Central memory CD8-positive, alpha-beta T cell (primary cell): Measurements from ENCODE around the gene ZNF423.

Experiments
- ATAC-seq: fragments of 150-1000 bp; cut with Tn5 transposase; replicated peaks from 2 replicates; pipeline ENCODE4 v1.10.0; 2022; ENCODE audit warnings: mild to moderate bottlenecking, moderate FRiP score, moderate number of reproducible peaks; ENCODE audit not compliant: poor library complexity, severe bottlenecking; ENCODE audit errors: extremely low read depth
- DNase-seq, 2 donors: peaks; one replicate each; pipeline ENCODE4 v3.0.0; 2021; ENCODE audit warnings: low spot score in 2 of 2
- H3K27ac Mint-ChIP-seq: one replicate; pipeline ENCODE4 v1.8.0; 2022; ENCODE audit warnings: low read depth, mild to moderate bottlenecking, moderate library complexity, mixed read lengths
- H3K27me3 Mint-ChIP-seq: one replicate; pipeline ENCODE4 v1.8.0; 2022; ENCODE audit warnings: mixed read lengths
- H3K36me3 Mint-ChIP-seq: one replicate; pipeline ENCODE4 v1.8.0; 2022; ENCODE audit warnings: mild to moderate bottlenecking, moderate library complexity, mixed read lengths; ENCODE audit not compliant: insufficient read depth
- H3K4me1 Mint-ChIP-seq: one replicate; pipeline ENCODE4 v1.8.0; 2022; ENCODE audit warnings: mixed read lengths
- H3K4me3 Mint-ChIP-seq: one replicate; pipeline ENCODE4 v1.8.0; 2022; ENCODE audit warnings: mild to moderate bottlenecking, moderate library complexity, mixed read lengths
- H3K9me3 Mint-ChIP-seq: one replicate; pipeline ENCODE4 v1.8.0; 2022; ENCODE audit warnings: mixed read lengths

Gene ZNF423

GRCh38 chr16:49643429-49644144, 212.3 kb downstream of the ZNF423 start:
- DNase-seq (no peak), ATAC-seq (no peak)
- Mint-ChIP-seq H3K4me1 (no peaks in the 10 kb centered on the region), H3K9me3 (peaks cover 11% of the 10 kb centered on the region), H3K36me3 (no peaks in the 10 kb centered on the region), H3K27ac (no peak overlapping the region), H3K27me3 (peaks cover 19% of the 10 kb centered on the region), H3K4me3 (no peak overlapping the region)

DNA sequence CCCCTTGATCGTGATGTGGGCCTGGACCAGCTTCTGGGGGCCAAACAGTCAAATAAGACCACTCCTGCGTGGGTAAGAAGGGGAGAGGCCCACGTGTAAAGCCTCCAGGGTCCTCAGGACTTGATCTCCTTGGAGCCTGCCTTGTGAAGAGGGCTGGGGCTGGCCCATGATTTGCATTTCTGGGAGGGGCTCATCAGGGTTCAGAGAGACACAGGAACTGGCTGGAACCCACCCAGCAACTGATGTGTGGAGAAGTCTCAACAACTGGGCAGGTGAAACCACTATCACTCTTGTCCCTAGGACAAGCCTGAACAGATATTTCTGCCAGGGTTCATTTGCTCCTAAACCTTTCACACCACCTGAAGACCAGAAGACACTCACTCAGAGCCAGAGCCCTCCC, 214.7 kb downstream of the ZNF423 start:
- peaks cover 19% of the 10 kb centered on the region for H3K27me3 Mint-ChIP-seq
- H3K9me3 Mint-ChIP-seq, result no peaks in the 10 kb centered on the region
- ATAC-seq (no peak), DNase-seq (no peak)
- no peaks in the 10 kb centered on the region for H3K36me3 Mint-ChIP-seq
- H3K27ac Mint-ChIP-seq, result no peak overlapping the region
- H3K4me3 Mint-ChIP-seq, result no peak overlapping the region
- no peaks in the 10 kb centered on the region for H3K4me1 Mint-ChIP-seq

- ATAC-seq (no peak), DNase-seq (no peak)
- Mint-ChIP-seq H3K27me3 (peaks cover 19% of the 10 kb centered on the region), H3K4me3 (no peak overlapping the region), H3K9me3 (no peaks in the 10 kb centered on the region), H3K27ac (no peak overlapping the region), H3K4me1 (no peaks in the 10 kb centered on the region), H3K36me3 (no peaks in the 10 kb centered on the region)
Measured at GRCh38 chr16:49640581-49640980, 215.3 kb downstream of the ZNF423 start.

GRCh38 chr16:49639739-49640431, 216.0 kb downstream of the ZNF423 start:
- Mint-ChIP-seq H3K36me3 (no peaks in the 10 kb centered on the region), H3K27ac (no peak overlapping the region), H3K9me3 (no peaks in the 10 kb centered on the region), H3K4me1 (no peaks in the 10 kb centered on the region), H3K27me3 (peaks cover 19% of the 10 kb centered on the region), H3K4me3 (no peak overlapping the region)
- no peak for DNase-seq
- ATAC-seq, result no peak

DNA sequence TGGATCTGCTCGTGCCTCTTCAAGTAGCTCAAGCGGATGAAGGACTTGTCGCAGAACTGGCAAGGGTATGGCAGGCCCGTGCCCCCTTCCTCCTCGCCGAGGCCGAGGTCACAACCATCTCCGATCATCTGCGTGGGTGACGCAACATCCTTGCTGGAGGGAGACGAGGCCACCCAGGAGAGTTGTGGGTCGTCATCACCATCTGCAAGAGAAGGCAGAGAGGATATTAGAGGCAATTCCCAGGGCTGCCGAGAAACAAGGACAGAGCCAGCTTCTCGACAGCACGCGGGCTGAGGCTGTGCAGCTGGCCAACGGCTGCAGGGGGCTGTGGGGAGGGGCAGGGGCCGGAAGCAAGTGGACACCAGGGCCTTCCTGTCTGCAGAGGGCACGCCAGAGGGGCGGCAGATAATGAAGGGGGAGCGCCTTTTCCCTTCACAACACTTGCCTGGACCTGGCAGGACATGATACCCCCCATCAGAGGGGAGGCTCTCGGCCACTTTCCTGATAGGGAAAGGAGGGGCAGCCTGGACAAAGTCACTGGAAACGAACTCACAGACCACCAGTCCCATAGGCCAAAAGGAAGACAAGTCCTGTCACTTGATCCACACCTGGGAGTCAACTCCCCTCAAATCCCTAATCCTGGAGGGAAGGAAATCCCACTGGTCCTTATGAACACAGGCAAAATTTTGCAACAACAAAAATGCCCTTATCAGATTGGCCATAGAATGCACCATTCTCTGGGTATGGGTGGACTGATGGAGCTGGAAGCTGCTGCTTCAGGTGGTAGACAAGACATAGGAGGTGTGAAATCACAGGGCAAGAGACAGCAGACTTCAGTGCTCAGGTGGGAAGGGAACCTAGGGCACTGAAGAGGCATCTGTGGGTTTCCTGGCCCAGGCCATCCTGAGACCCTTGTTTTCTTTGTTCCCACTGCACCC, 217.0 kb downstream of the ZNF423 start:
- no peak for ATAC-seq
- H3K27ac Mint-ChIP-seq, result no peak overlapping the region

GRCh38 chr16:49637933-49638672, 217.8 kb downstream of the ZNF423 start:
- Mint-ChIP-seq H3K4me1 (no peaks in the 10 kb centered on the region), H3K4me3 (no peak overlapping the region), H3K27ac (no peak overlapping the region), H3K36me3 (no peaks in the 10 kb centered on the region), H3K9me3 (no peaks in the 10 kb centered on the region), H3K27me3 (peaks cover 14% of the 10 kb centered on the region)
- DNase-seq (no peak), ATAC-seq (no peak)

More for the DNA sequence above, 217.0 kb downstream of the ZNF423 start:
- Mint-ChIP-seq H3K9me3 (no peaks in the 10 kb centered on the region), H3K4me3 (no peak overlapping the region), H3K4me1 (no peaks in the 10 kb centered on the region), H3K27me3 (peaks cover 19% of the 10 kb centered on the region), H3K36me3 (no peaks in the 10 kb centered on the region)
- no peak for DNase-seq

- Mint-ChIP-seq H3K36me3 (no peaks in the 10 kb centered on the region), H3K4me3 (no peak overlapping the region), H3K9me3 (no peaks in the 10 kb centered on the region), H3K27me3 (peaks cover 12% of the 10 kb centered on the region), H3K4me1 (no peaks in the 10 kb centered on the region), H3K27ac (no peak overlapping the region)
- no peak for ATAC-seq
- no peak for DNase-seq
Measured at GRCh38 chr16:49637511-49637910, 218.4 kb downstream of the ZNF423 start.

- H3K4me3 Mint-ChIP-seq, result no peak overlapping the region
- H3K36me3 Mint-ChIP-seq, result no peaks in the 10 kb centered on the region
- H3K27ac Mint-ChIP-seq, result no peak overlapping the region
- no peaks in the 10 kb centered on the region for H3K9me3 Mint-ChIP-seq
- peaks cover 12% of the 10 kb centered on the region for H3K27me3 Mint-ChIP-seq
- ATAC-seq (no peak), DNase-seq (no peak)
- H3K4me1 Mint-ChIP-seq, result no peaks in the 10 kb centered on the region
Measured at GRCh38 chr16:49636608-49637007, 219.3 kb downstream of the ZNF423 start.

DNA sequence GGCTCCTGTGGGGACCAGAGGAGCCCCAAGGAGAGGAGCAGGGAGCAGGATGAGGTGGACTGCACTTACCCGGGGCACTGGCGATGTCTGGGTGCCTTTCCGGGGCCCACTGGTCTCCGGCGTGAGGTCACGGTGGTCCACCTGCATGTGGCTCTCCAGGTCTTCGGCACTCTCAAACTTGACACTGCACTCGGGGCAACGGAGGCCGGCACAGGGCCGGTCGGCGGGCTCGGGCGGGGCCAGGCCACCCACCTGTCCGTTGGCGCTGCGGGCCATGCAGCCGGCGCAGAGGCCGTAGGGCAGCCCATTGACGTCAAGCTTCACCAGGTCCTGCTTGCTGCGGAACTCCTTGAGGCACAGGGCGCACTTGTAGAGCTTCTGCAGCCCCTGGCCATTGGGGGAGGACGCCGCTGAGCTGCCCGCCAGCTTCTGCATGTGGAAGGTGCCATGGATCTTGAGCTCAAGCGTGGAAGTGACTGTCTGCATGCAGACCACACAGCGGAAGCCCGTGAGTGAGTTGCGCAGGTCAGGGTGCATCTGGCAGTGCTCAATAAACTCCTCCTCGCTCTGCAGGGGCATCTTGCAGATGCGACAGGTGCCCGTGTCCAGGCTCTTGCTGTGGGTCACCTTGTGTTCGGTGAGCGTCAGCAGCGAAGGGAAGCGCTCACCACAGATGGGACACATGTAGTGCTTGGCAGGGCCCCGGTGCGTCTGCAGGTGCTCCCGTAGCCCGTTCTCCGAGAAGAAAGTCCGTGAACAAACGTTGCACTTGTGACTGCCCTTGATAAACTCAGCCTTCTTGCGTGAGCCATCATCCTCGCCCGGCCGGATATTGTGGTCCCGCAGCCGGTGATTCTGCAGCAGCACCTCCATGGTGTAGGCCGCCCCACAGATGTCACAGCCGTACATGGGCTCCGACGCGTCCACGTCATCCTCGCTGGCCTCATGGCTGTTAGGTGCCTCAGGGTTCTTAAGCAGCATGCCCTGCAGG, 220.0 kb downstream of the ZNF423 start:
- Mint-ChIP-seq H3K27ac (no peak overlapping the region), H3K9me3 (no peaks in the 10 kb centered on the region), H3K27me3 (peaks cover 5% of the 10 kb centered on the region), H3K4me3 (no peak overlapping the region), H3K36me3 (no peaks in the 10 kb centered on the region), H3K4me1 (no peaks in the 10 kb centered on the region)
- no peak for DNase-seq
- no peak for ATAC-seq

GRCh38 chr16:49635009-49635350, 220.9 kb downstream of the ZNF423 start:
- no peak overlapping the region for H3K4me3 Mint-ChIP-seq
- ATAC-seq (no peak), DNase-seq (no peak)
- H3K27ac Mint-ChIP-seq, result no peak overlapping the region
- H3K27me3 Mint-ChIP-seq, result no peaks in the 10 kb centered on the region
- H3K36me3 Mint-ChIP-seq, result no peaks in the 10 kb centered on the region
- H3K9me3 Mint-ChIP-seq, result no peaks in the 10 kb centered on the region
- no peaks in the 10 kb centered on the region for H3K4me1 Mint-ChIP-seq

GRCh38 chr16:49634235-49635008, 221.5 kb downstream of the ZNF423 start:
- no peak overlapping the region for H3K27ac Mint-ChIP-seq
- H3K36me3 Mint-ChIP-seq, result no peaks in the 10 kb centered on the region
- no peak overlapping the region for H3K4me3 Mint-ChIP-seq
- ATAC-seq, result no peak
- H3K27me3 Mint-ChIP-seq, result no peaks in the 10 kb centered on the region
- no peaks in the 10 kb centered on the region for H3K9me3 Mint-ChIP-seq
- no peak for DNase-seq
- no peaks in the 10 kb centered on the region for H3K4me1 Mint-ChIP-seq
